HEK293 (cell line): Measurements from ENCODE around the gene MLLT6.

Experiments
- BCL11A ChIP-seq: fragments of 450-650 bp; formaldehyde crosslinking; IDR thresholded peaks from 2 replicates; pipeline ENCODE4 v1.5.1; 2016; ENCODE audit warnings: low read depth, missing biosample characterization, missing genetic modification characterization
- KLF16 ChIP-seq: fragments of 450-650 bp; formaldehyde crosslinking; IDR thresholded peaks from 2 replicates; pipeline ENCODE4 v1.5.1; 2017; ENCODE audit warnings: missing biosample characterization, missing genetic modification characterization
- KLF7 ChIP-seq: fragments of 450-650 bp; formaldehyde crosslinking; IDR thresholded peaks from 2 replicates; pipeline ENCODE4 v1.5.1; 2016; ENCODE audit warnings: missing biosample characterization, missing genetic modification characterization, borderline replicate concordance
- MZF1 ChIP-seq: fragments of 450-650 bp; formaldehyde crosslinking; IDR thresholded peaks from 2 replicates; pipeline ENCODE4 v1.5.1; 2017; ENCODE audit warnings: missing biosample characterization, missing genetic modification characterization, borderline replicate concordance
- PRDM6 ChIP-seq: fragments of 450-650 bp; formaldehyde crosslinking; IDR thresholded peaks from 2 replicates; pipeline ENCODE4 v1.5.1; 2017; ENCODE audit warnings: missing biosample characterization, missing genetic modification characterization
- SCRT2 ChIP-seq: fragments of 450-650 bp; formaldehyde crosslinking; IDR thresholded peaks from 2 replicates; pipeline ENCODE4 v1.5.1; 2016; ENCODE audit warnings: missing biosample characterization, missing genetic modification characterization
- ZBTB20 ChIP-seq: fragments of 450-650 bp; formaldehyde crosslinking; IDR thresholded peaks from 2 replicates; pipeline ENCODE4 v1.5.1; 2016; ENCODE audit warnings: missing biosample characterization, missing genetic modification characterization
- ZBTB8A ChIP-seq: fragments of 450-650 bp; formaldehyde crosslinking; IDR thresholded peaks from 2 replicates; pipeline ENCODE4 v1.5.1; 2016; ENCODE audit warnings: missing biosample characterization, missing genetic modification characterization
- ZFHX2 ChIP-seq: fragments of 450-650 bp; formaldehyde crosslinking; conservative IDR thresholded peaks from 2 replicates; pipeline ENCODE4 v1.5.1; 2016; ENCODE audit warnings: missing biosample characterization, missing genetic modification characterization
- ZNF114 ChIP-seq: fragments of 450-650 bp; formaldehyde crosslinking; IDR thresholded peaks from 2 replicates; pipeline ENCODE4 v1.5.0; 2017; ENCODE audit warnings: missing biosample characterization, missing genetic modification characterization
- ZNF133 ChIP-seq: fragments of 450-650 bp; formaldehyde crosslinking; IDR thresholded peaks from 2 replicates; pipeline ENCODE4 v1.5.1; 2016; ENCODE audit warnings: missing biosample characterization, missing genetic modification characterization
- ZNF169 ChIP-seq: fragments of 450-650 bp; formaldehyde crosslinking; IDR thresholded peaks from 2 replicates; pipeline ENCODE4 v1.5.1; 2016; ENCODE audit warnings: missing biosample characterization, missing genetic modification characterization
- ZNF174 ChIP-seq: fragments of 450-650 bp; formaldehyde crosslinking; IDR thresholded peaks from 2 replicates; pipeline ENCODE4 v1.5.0; 2017; ENCODE audit warnings: missing biosample characterization, mild to moderate bottlenecking, missing genetic modification characterization
- ZNF223 ChIP-seq: fragments of 450-650 bp; formaldehyde crosslinking; IDR thresholded peaks from 2 replicates; pipeline ENCODE4 v1.5.1; 2016; ENCODE audit warnings: missing biosample characterization, missing genetic modification characterization
- ZNF280C ChIP-seq: fragments of 450-650 bp; formaldehyde crosslinking; IDR thresholded peaks from 2 replicates; pipeline ENCODE4 v1.5.1; 2016; ENCODE audit warnings: missing biosample characterization, missing genetic modification characterization
- ZNF391 ChIP-seq: fragments of 450-650 bp; formaldehyde crosslinking; IDR thresholded peaks from 2 replicates; pipeline ENCODE4 v1.5.1; 2016; ENCODE audit warnings: low read depth, missing biosample characterization, missing genetic modification characterization, borderline replicate concordance
- ZNF514 ChIP-seq: fragments of 450-650 bp; formaldehyde crosslinking; IDR thresholded peaks from 2 replicates; pipeline ENCODE4 v1.5.1; 2016; ENCODE audit warnings: missing biosample characterization, missing genetic modification characterization
- ZNF529 ChIP-seq: fragments of 450-650 bp; formaldehyde crosslinking; IDR thresholded peaks from 2 replicates; pipeline ENCODE4 v1.5.1; 2017; ENCODE audit warnings: missing genetic modification characterization, missing biosample characterization; ENCODE audit not compliant: insufficient replicate concordance
- ZNF777 ChIP-seq: fragments of 450-650 bp; formaldehyde crosslinking; IDR thresholded peaks from 2 replicates; pipeline ENCODE4 v1.5.1; 2017; ENCODE audit warnings: missing biosample characterization, missing genetic modification characterization, borderline replicate concordance
- ZNF843 ChIP-seq: fragments of 450-650 bp; formaldehyde crosslinking; IDR thresholded peaks from 2 replicates; pipeline ENCODE4 v1.5.1; 2016; ENCODE audit warnings: missing biosample characterization, missing genetic modification characterization
- TF ChIP-seq, protein P1 (sequence below): fragments of 450-650 bp; formaldehyde crosslinking; IDR thresholded peaks from 2 replicates; pipeline ENCODE4 v1.5.1; 2017; ENCODE audit warnings: missing biosample characterization, missing genetic modification characterization
- TF ChIP-seq, protein P2 (sequence below): fragments of 450-650 bp; formaldehyde crosslinking; IDR thresholded peaks from 2 replicates; pipeline ENCODE4 v1.5.1; 2016; ENCODE audit warnings: missing biosample characterization, missing genetic modification characterization, borderline replicate concordance
- TF ChIP-seq, protein P3 (sequence below): fragments of 450-650 bp; formaldehyde crosslinking; IDR thresholded peaks from 2 replicates; pipeline ENCODE4 v1.5.1; 2016; ENCODE audit warnings: missing biosample characterization, missing genetic modification characterization

Gene MLLT6

GRCh38 chr17:38752308-38753070, 47.4 kb downstream of the MLLT6 start, which contains the start of gene PSMB3 (continued):
- TF ChIP-seq ZFHX2 (tag by site-specific recombination): peak; percentile 94
- no peak for TF ChIP-seq ZNF777 (tag by site-specific recombination)
- TF ChIP-seq PRDM6: no peak
- peak; percentile 9; the same call in 1 of the 2 replicates for TF ChIP-seq MZF1
- TF ChIP-seq SCRT2 (tag by site-specific recombination): no peak
- TF ChIP-seq, protein P1, sequence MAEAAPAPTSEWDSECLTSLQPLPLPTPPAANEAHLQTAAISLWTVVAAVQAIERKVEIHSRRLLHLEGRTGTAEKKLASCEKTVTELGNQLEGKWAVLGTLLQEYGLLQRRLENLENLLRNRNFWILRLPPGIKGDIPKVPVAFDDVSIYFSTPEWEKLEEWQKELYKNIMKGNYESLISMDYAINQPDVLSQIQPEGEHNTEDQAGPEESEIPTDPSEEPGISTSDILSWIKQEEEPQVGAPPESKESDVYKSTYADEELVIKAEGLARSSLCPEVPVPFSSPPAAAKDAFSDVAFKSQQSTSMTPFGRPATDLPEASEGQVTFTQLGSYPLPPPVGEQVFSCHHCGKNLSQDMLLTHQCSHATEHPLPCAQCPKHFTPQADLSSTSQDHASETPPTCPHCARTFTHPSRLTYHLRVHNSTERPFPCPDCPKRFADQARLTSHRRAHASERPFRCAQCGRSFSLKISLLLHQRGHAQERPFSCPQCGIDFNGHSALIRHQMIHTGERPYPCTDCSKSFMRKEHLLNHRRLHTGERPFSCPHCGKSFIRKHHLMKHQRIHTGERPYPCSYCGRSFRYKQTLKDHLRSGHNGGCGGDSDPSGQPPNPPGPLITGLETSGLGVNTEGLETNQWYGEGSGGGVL (tag by site-specific recombination): peak; percentile 19; the same call in 1 of the 2 replicates
- TF ChIP-seq, protein P2, sequence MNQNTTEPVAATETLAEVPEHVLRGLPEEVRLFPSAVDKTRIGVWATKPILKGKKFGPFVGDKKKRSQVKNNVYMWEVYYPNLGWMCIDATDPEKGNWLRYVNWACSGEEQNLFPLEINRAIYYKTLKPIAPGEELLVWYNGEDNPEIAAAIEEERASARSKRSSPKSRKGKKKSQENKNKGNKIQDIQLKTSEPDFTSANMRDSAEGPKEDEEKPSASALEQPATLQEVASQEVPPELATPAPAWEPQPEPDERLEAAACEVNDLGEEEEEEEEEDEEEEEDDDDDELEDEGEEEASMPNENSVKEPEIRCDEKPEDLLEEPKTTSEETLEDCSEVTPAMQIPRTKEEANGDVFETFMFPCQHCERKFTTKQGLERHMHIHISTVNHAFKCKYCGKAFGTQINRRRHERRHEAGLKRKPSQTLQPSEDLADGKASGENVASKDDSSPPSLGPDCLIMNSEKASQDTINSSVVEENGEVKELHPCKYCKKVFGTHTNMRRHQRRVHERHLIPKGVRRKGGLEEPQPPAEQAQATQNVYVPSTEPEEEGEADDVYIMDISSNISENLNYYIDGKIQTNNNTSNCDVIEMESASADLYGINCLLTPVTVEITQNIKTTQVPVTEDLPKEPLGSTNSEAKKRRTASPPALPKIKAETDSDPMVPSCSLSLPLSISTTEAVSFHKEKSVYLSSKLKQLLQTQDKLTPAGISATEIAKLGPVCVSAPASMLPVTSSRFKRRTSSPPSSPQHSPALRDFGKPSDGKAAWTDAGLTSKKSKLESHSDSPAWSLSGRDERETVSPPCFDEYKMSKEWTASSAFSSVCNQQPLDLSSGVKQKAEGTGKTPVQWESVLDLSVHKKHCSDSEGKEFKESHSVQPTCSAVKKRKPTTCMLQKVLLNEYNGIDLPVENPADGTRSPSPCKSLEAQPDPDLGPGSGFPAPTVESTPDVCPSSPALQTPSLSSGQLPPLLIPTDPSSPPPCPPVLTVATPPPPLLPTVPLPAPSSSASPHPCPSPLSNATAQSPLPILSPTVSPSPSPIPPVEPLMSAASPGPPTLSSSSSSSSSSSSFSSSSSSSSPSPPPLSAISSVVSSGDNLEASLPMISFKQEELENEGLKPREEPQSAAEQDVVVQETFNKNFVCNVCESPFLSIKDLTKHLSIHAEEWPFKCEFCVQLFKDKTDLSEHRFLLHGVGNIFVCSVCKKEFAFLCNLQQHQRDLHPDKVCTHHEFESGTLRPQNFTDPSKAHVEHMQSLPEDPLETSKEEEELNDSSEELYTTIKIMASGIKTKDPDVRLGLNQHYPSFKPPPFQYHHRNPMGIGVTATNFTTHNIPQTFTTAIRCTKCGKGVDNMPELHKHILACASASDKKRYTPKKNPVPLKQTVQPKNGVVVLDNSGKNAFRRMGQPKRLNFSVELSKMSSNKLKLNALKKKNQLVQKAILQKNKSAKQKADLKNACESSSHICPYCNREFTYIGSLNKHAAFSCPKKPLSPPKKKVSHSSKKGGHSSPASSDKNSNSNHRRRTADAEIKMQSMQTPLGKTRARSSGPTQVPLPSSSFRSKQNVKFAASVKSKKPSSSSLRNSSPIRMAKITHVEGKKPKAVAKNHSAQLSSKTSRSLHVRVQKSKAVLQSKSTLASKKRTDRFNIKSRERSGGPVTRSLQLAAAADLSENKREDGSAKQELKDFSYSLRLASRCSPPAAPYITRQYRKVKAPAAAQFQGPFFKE (tag by site-specific recombination): no peak
- TF ChIP-seq ZNF114 (tag by site-specific recombination): no peak
- no peak for TF ChIP-seq ZNF169 (tag by site-specific recombination)
- 0 out of 2 replicates have a peak, but pooled peaks have one; percentile 16 for TF ChIP-seq ZNF843
- TF ChIP-seq, protein P3, sequence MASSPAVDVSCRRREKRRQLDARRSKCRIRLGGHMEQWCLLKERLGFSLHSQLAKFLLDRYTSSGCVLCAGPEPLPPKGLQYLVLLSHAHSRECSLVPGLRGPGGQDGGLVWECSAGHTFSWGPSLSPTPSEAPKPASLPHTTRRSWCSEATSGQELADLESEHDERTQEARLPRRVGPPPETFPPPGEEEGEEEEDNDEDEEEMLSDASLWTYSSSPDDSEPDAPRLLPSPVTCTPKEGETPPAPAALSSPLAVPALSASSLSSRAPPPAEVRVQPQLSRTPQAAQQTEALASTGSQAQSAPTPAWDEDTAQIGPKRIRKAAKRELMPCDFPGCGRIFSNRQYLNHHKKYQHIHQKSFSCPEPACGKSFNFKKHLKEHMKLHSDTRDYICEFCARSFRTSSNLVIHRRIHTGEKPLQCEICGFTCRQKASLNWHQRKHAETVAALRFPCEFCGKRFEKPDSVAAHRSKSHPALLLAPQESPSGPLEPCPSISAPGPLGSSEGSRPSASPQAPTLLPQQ: 0 out of 2 replicates have a peak, but pooled peaks have one; percentile 38
- no peak for TF ChIP-seq ZNF174 (tag by site-specific recombination)
- TF ChIP-seq ZNF391 (tag by site-specific recombination): 0 out of 2 replicates have a peak, but pooled peaks have one; percentile 36
- peak; percentile 54; the same call in 1 of the 2 replicates for TF ChIP-seq ZBTB20 (tag by site-specific recombination)
- TF ChIP-seq ZNF133 (tag by site-specific recombination): no peak
- no peak for TF ChIP-seq ZNF514 (tag by site-specific recombination)
- no peak for TF ChIP-seq ZNF223 (tag by site-specific recombination)
- TF ChIP-seq BCL11A (tag by site-specific recombination): no peak
- TF ChIP-seq KLF7: no peak
- TF ChIP-seq ZBTB8A (tag by site-specific recombination): peak; percentile 76; the same call in 1 of the 2 replicates
- TF ChIP-seq KLF16: peak; percentile 63
- no peak for TF ChIP-seq ZNF280C (tag by site-specific recombination)
- no peak for TF ChIP-seq ZNF529 (tag by site-specific recombination)
